RWPE2 (cell line): ENCODE data around the gene ANKRD13A.

Source experiments
- ATAC-seq: fragments of 200-7000 bp; cut with Tn5 transposase; 3 replicates; pipeline ENCODE4 v1.9.1; 2021; ENCODE audit warnings: low read depth
- DNase-seq: peaks from one replicate; pipeline ENCODE4 v3.0.0-alpha.2; 2020; ENCODE audit warnings: low spot score
- H3K27ac ChIP-seq: fragments of 450-650 bp; 2 replicates; pipeline ENCODE4 v1.5.1; 2017; ENCODE audit warnings: mild to moderate bottlenecking; ENCODE audit not compliant: poor library complexity, severe bottlenecking
- H3K27me3 ChIP-seq: fragments of 250-450 bp; sonication (Bioruptor Pico); 2 replicates; pipeline ENCODE4 v1.5.1; 2021; ENCODE audit warnings: mild to moderate bottlenecking, moderate library complexity; ENCODE audit not compliant: insufficient read depth, poor library complexity, severe bottlenecking
- H3K36me3 ChIP-seq: fragments of 250-450 bp; sonication (Bioruptor Pico); 2 replicates; pipeline ENCODE4 v1.5.1; 2020; ENCODE audit warnings: low read depth, mild to moderate bottlenecking, moderate library complexity
- H3K4me1 ChIP-seq: fragments of 250-450 bp; sonication (Bioruptor Pico); 2 replicates; pipeline ENCODE4 v1.5.1; 2021; ENCODE audit warnings: mild to moderate bottlenecking, moderate library complexity; ENCODE audit not compliant: insufficient read depth, poor library complexity, severe bottlenecking
- H3K4me3 ChIP-seq: fragments of 250-450 bp; sonication (Bioruptor Pico); 2 replicates; pipeline ENCODE4 v1.5.1; 2021; ENCODE audit warnings: mild to moderate bottlenecking, moderate library complexity; ENCODE audit not compliant: severe bottlenecking
- H3K9me3 ChIP-seq: fragments of 250-450 bp; sonication (Bioruptor Pico); 2 replicates; pipeline ENCODE4 v1.5.1; 2021; ENCODE audit warnings: mild to moderate bottlenecking, moderate library complexity; ENCODE audit not compliant: severe bottlenecking
- TF ChIP-seq, protein P1 (sequence below): fragments of 450-650 bp; IDR thresholded peaks from one replicate; pipeline ENCODE4 v1.5.1; 2017; ENCODE audit warnings: mild to moderate bottlenecking, moderate library complexity; ENCODE audit not compliant: poor library complexity, severe bottlenecking

Gene ANKRD13A

DNA sequence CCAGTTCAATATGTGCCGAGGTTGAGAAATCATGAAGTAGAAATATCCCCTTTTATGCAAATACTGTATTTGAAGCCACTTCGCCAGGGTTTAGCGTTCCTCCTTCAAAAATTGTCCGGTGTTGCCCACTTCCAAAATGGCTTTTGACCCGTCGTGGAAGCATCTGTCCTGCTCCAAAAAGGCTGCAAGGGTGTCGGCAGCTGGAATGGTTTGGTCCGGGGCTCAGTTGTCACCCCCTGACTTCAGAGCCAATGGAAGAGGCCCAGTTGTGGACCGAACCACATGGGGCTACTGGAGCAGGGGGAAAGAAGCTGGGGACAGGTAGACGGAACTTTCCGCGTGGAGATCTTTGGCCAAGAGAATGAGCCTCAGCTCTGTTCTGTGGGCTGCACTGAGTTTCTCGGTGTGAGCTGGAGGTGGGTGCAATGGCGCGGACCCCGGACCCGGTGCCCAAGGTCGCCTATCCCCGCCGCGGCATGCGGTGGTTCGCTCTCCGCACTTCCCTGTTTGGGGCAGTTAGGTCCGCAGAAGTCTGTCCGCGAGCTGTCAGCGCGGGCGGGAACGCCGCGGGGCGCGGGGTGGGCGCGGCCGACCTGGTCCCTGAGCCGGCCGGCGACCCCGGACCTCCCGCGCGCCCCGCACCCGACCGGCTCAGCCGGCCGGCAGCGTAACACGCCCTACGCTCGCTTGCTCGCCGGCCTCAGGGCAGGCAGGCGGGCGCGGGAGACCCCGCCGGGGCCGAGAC, at the start of gene ANKRD13A:
Gene ANKRD13A, plus strand, starts transcription at position 527 of the 745 bp plus-strand sequence. CDS start 259 bp downstream, outside the sequence.
- ATAC-seq: peak; percentile 60
- DNase-seq: peak; percentile 84
- peaks cover 6% of the 10 kb centered on the region; the same call in 1 of the 2 replicates for H3K36me3 ChIP-seq
- peak within 1 kb of the TSS; percentile 95 for H3K4me3 ChIP-seq
- TF ChIP-seq, protein P1, sequence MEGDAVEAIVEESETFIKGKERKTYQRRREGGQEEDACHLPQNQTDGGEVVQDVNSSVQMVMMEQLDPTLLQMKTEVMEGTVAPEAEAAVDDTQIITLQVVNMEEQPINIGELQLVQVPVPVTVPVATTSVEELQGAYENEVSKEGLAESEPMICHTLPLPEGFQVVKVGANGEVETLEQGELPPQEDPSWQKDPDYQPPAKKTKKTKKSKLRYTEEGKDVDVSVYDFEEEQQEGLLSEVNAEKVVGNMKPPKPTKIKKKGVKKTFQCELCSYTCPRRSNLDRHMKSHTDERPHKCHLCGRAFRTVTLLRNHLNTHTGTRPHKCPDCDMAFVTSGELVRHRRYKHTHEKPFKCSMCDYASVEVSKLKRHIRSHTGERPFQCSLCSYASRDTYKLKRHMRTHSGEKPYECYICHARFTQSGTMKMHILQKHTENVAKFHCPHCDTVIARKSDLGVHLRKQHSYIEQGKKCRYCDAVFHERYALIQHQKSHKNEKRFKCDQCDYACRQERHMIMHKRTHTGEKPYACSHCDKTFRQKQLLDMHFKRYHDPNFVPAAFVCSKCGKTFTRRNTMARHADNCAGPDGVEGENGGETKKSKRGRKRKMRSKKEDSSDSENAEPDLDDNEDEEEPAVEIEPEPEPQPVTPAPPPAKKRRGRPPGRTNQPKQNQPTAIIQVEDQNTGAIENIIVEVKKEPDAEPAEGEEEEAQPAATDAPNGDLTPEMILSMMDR: no peak
- H3K27ac ChIP-seq: peak within 1 kb of the TSS; percentile 91
- no peaks in the 10 kb centered on the region for H3K27me3 ChIP-seq
- peaks cover 37% of the 10 kb centered on the region for H3K4me1 ChIP-seq
- H3K9me3 ChIP-seq: no peaks in the 10 kb centered on the region

DNA sequence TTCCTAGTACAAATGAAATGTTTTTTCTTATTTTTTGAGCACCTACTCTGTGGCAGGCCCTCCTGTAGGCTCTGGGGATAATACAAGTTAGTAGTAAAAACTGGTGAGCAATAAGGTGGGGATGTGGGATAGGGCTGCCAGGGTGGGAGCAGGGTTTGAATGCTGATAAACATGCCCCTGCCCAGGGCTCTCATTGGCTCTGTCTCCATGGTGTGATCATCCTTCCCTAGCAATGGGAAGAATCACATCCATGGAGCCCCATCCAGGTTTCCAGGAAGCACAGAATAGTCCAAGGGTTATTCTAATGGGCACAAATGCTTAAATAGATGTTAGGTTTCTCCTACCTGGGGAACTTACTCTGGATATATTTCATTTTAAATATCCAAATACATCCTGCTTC, 48.6 kb upstream of the ANKRD13A start:
- Histone ChIP-seq H3K4me1 (peaks cover 6% of the 10 kb centered on the region), H3K36me3 (peaks cover 64% of the 10 kb centered on the region), H3K9me3 (no peaks in the 10 kb centered on the region), H3K4me3 (no peak overlapping the region), H3K27ac (peak overlapping the region; percentile 62), H3K27me3 (no peaks in the 10 kb centered on the region)
- DNase-seq (no peak), ATAC-seq (no peak)
- TF ChIP-seq, protein P1: no peak

DNA sequence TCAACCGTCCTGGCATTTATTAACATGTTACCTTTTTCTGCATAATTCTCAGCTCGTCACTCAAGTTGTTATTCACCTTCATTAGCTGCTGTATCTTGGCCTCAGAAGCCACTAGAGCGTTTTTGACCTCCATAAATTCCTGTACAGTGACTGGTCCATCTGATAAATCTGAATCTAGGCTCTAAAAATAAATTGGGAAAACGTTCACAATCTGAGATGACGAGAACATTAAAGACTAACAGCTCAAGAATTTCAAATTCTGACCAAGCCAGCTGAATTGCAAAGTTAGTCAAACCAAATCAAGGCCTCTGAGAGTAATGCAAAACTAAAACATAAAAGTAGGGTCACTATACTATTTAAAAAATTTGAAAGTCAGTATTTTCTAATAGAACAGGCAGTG, 48.1 kb upstream of the ANKRD13A start:
- Histone ChIP-seq H3K27ac (peak overlapping the region; percentile 62), H3K27me3 (no peaks in the 10 kb centered on the region), H3K4me1 (peaks cover 6% of the 10 kb centered on the region), H3K36me3 (peaks cover 60% of the 10 kb centered on the region), H3K9me3 (no peaks in the 10 kb centered on the region), H3K4me3 (no peak overlapping the region)
- TF ChIP-seq, protein P1: no peak
- ATAC-seq (peak; percentile 59; the same call in 2 of the 3 replicates), DNase-seq (no peak)

DNA sequence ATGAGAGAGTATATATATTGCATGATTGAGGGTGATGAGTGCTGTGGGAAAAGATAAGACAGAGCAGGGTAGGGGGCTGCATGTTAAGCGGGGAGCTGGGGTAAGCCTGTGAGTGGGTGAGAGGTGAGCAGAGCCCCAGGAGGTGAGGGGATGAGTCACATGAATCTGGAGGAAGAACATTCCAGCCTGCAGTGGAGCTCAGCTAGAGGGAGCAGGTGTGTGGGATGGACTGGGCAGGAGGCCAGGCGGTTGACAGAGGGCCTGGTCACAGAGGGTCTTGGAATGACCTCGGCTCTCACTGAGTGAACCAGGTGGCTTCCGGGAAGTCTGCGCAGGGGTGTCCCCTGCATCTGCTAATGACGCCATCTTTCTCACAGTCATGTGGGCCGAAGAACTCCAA, 47.5 kb upstream of the ANKRD13A start:
- TF ChIP-seq, protein P1: no peak
- Histone ChIP-seq H3K9me3 (no peaks in the 10 kb centered on the region), H3K4me1 (peaks cover 6% of the 10 kb centered on the region), H3K36me3 (peaks cover 56% of the 10 kb centered on the region), H3K27me3 (no peaks in the 10 kb centered on the region), H3K27ac (peak overlapping the region; percentile 62), H3K4me3 (no peak overlapping the region)
- ATAC-seq (peak; percentile 95), DNase-seq (peak; percentile 72)

DNA sequence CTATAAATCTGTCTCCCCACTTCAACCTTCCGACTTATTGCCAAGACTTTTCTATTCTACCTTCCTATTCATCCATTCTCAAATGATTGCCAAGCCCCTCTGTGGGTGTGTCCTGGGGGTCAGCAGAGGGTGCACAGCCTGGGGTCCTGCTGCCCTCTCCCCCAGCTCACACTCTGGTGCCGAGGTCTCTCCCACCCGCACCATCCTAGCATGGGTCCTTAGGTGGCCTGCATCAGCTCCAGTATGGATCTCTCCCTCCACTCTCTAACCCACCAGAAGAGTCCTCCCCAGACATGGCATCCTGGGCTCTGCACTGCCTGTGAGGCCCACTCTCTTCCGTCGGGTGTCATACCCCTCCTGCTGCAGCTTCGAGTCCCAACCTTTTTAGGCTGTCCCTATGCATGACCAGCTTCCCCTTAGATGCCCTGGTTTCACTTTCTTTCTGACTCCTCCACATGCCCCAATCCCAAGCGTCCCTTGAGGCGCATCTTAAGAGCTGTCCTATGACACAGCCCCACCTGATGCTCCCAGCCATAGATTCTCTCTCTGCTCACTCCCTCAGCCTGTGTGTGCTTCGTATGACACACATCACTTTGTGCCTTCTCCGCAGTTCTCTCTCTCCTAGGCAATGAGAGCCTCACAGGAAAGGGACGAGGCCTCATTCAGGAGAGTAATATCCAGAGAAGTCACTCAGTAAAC, 46.9 kb upstream of the ANKRD13A start:
- H3K36me3 ChIP-seq: peaks cover 56% of the 10 kb centered on the region
- H3K4me3 ChIP-seq: no peak overlapping the region
- H3K27ac ChIP-seq: peak overlapping the region; percentile 62
- ATAC-seq: peak; percentile 5; the same call in 1 of the 3 replicates
- H3K4me1 ChIP-seq: peaks cover 6% of the 10 kb centered on the region
- H3K27me3 ChIP-seq: no peaks in the 10 kb centered on the region
- TF ChIP-seq, protein P1: no peak
- no peaks in the 10 kb centered on the region for H3K9me3 ChIP-seq
- no peak for DNase-seq
